Femur (tissue), 1 donor: ENCODE data around the gene FAM227B.
"Not testable (repeated sequence)": the region's sequence is repeated elsewhere in the genome, so short reads cannot be mapped to it uniquely, and the experiment has no call there.

Source experiments
- DNase-seq: peaks from one replicate; pipeline ENCODE4 v3.0.0-alpha.2; 2017

Gene FAM227B

GRCh38 chr15:49366496-49366895, 254.1 kb downstream of the FAM227B start:
- no peak for DNase-seq

- DNase-seq, result no peak
These were observed 259.2 kb downstream of the FAM227B start for GRCh38 chr15:49361370-49361769.

GRCh38 chr15:49354439-49354838, 266.2 kb downstream of the FAM227B start:
- not testable (repeated sequence) for DNase-seq

GRCh38 chr15:49343546-49343945, 277.1 kb downstream of the FAM227B start:
- no peak for DNase-seq

GRCh38 chr15:49339656-49340055, 281.0 kb downstream of the FAM227B start:
- no peak for DNase-seq

- no peak for DNase-seq
These were observed 288.7 kb downstream of the FAM227B start for GRCh38 chr15:49331951-49332350.

GRCh38 chr15:49331442-49331841, 289.2 kb downstream of the FAM227B start:
- no peak for DNase-seq

GRCh38 chr15:49330166-49330565, 290.5 kb downstream of the FAM227B start:
- DNase-seq, result no peak

GRCh38 chr15:49328941-49329340, 291.7 kb downstream of the FAM227B start:
- no peak for DNase-seq

- no peak for DNase-seq
These were observed 292.7 kb downstream of the FAM227B start for GRCh38 chr15:49327927-49328326.

- no peak for DNase-seq
These were observed 297.4 kb downstream of the FAM227B start for GRCh38 chr15:49323207-49323606.

GRCh38 chr15:49320351-49320750, 300.3 kb downstream of the FAM227B start:
- no peak for DNase-seq

GRCh38 chr15:49315391-49315823, 305.2 kb downstream of the FAM227B start:
- peak; percentile 30 for DNase-seq

- no peak for DNase-seq
These were observed 305.9 kb downstream of the FAM227B start for GRCh38 chr15:49314716-49315115.

- DNase-seq, result no peak
These were observed 307.0 kb downstream of the FAM227B start for GRCh38 chr15:49313650-49314049.

GRCh38 chr15:49309889-49310288, 310.7 kb downstream of the FAM227B start:
- no peak for DNase-seq

- no peak for DNase-seq
These were observed 311.9 kb downstream of the FAM227B start for GRCh38 chr15:49308686-49309085.

- DNase-seq, result no peak
These were observed 314.1 kb downstream of the FAM227B start for GRCh38 chr15:49306551-49306950.

- no peak for DNase-seq
These were observed 317.6 kb downstream of the FAM227B start for GRCh38 chr15:49303003-49303402.

- DNase-seq, result no peak
These were observed 319.1 kb downstream of the FAM227B start for GRCh38 chr15:49301562-49301961.

GRCh38 chr15:49300856-49301255, 319.8 kb downstream of the FAM227B start:
- no peak for DNase-seq

- no peak for DNase-seq
These were observed 323.0 kb downstream of the FAM227B start for GRCh38 chr15:49297584-49297983.

- DNase-seq, result no peak
These were observed 324.4 kb downstream of the FAM227B start for GRCh38 chr15:49296258-49296657.

- DNase-seq, result no peak
These were observed 326.7 kb downstream of the FAM227B start for GRCh38 chr15:49293941-49294340.

GRCh38 chr15:49290191-49290590, 330.4 kb downstream of the FAM227B start:
- DNase-seq, result peak; percentile 48

GRCh38 chr15:49288391-49288790, 332.2 kb downstream of the FAM227B start:
- no peak for DNase-seq
